Testis (tissue), 3 donors: Measurements from ENCODE around the gene HAPSTR1. TPM values are rescaled to one million over a fixed set of nuclear protein-coding genes. Genes with fewer than 3 reads are reported as not detected.
"Not testable (repeated sequence)": the region's sequence is repeated elsewhere in the genome, so short reads cannot be mapped to it uniquely, and the experiment has no call there.

Source experiments
- DNase-seq: peaks from one replicate; pipeline ENCODE4 v3.0.0-alpha.2; 2019
- H3K27ac ChIP-seq, 2 donors: fragments of 200-600 bp; sonication (generic); one replicate each; pipeline ENCODE4 v1.5.1; 2019
- H3K27me3 ChIP-seq: fragments of 200-600 bp; sonication (generic); one replicate; pipeline ENCODE4 v1.5.1; 2019
- H3K36me3 ChIP-seq: fragments of 200-600 bp; sonication (generic); one replicate; pipeline ENCODE4 v1.5.1; 2017; ENCODE audit warnings: low read depth; ENCODE audit errors: missing control alignments
- H3K4me1 ChIP-seq: fragments of 200-600 bp; sonication (generic); one replicate; pipeline ENCODE4 v1.5.1; 2019
- H3K4me3 ChIP-seq, 2 donors: fragments of 200-600 bp; sonication (generic); one replicate each; pipeline ENCODE4 v1.5.1; 2017 to 2019
- H3K9me3 ChIP-seq: fragments of 200-600 bp; sonication (generic); one replicate; pipeline ENCODE4 v1.5.1; 2017
- POLR2A ChIP-seq: fragments of 450-650 bp; IDR thresholded peaks from one replicate; pipeline ENCODE4 v1.6.1; 2017; ENCODE audit warnings: antibody characterized with exemption, mild to moderate bottlenecking, moderate library complexity
- WGBS, 2 donors: methylation state at CpG; one replicate each; pipeline ENCODE4 v1.1.5; 2018; 5-methylcytosine and 5-hydroxymethylcytosine counted together
- intact Hi-C: fragments of 100-400 bp; cut with DNase I; formaldehyde crosslinking; loops from one replicate; pipeline ENCODE4 v1.15.1; 2023; ENCODE audit warnings: low total_unique reads
- polyA plus RNA-seq: library from polyadenylated mRNA; stranded (reverse); fragments of 350-450 nt; fragmentation: Illumina TruSeq; extraction: RNeasy Lipid Tissue Mini Kit (QIAGEN cat#74804); gene quantifications from one replicate; pipeline ENCODE4 v1.2.3, GENCODE V29; 2014; ENCODE audit warnings: low read depth, low replicate concordance; ENCODE audit not compliant: insufficient read depth
- total RNA-seq, 2 donors: library from RNA; depleted of rRNA; stranded (reverse); fragments of >200 nt; gene quantifications; one replicate each; pipeline ENCODE4 v1.2.3, GENCODE V29; 2016
- TF ChIP-seq, protein P1 (sequence below), 3 experiments: fragments of 450-650 bp in 2 of 3; fragments of 200-600 bp in 1 of 3; sonication (generic) in 1 of 3; IDR thresholded peaks; one replicate each; pipeline ENCODE4 v1.5.1; 2016 to 2019; ENCODE audit warnings: antibody characterized with exemption in 3 of 3, mild to moderate bottlenecking in 2 of 3, moderate library complexity in 1 of 3

Gene HAPSTR1
- total and polyA plus RNA-seq, 3 donors from 2014 or later = 37.5 to 75.7 (median 68.8) TPM

GRCh38 chr16:9082422-9082821 is 9.0 kb upstream of the HAPSTR1 start:
- no peaks in the 10 kb centered on the region for H3K36me3 ChIP-seq
- H3K9me3 ChIP-seq = no peaks in the 10 kb centered on the region
- 85 to 88% methylated on average over 7 of the region's 7 CpGs for WGBS, 2 donors
- no peak overlapping the region for H3K27ac ChIP-seq
- no peak for DNase-seq
- H3K4me1 ChIP-seq = peaks cover 4% of the 10 kb centered on the region
- TF ChIP-seq, protein P1, sequence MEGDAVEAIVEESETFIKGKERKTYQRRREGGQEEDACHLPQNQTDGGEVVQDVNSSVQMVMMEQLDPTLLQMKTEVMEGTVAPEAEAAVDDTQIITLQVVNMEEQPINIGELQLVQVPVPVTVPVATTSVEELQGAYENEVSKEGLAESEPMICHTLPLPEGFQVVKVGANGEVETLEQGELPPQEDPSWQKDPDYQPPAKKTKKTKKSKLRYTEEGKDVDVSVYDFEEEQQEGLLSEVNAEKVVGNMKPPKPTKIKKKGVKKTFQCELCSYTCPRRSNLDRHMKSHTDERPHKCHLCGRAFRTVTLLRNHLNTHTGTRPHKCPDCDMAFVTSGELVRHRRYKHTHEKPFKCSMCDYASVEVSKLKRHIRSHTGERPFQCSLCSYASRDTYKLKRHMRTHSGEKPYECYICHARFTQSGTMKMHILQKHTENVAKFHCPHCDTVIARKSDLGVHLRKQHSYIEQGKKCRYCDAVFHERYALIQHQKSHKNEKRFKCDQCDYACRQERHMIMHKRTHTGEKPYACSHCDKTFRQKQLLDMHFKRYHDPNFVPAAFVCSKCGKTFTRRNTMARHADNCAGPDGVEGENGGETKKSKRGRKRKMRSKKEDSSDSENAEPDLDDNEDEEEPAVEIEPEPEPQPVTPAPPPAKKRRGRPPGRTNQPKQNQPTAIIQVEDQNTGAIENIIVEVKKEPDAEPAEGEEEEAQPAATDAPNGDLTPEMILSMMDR (IDR thresholded peaks at IDR 0.05) = no peak
- no peak for TF ChIP-seq POLR2A
- H3K4me3 ChIP-seq = no peak overlapping the region
- no peaks in the 10 kb centered on the region for H3K27me3 ChIP-seq
- intact Hi-C loops = no loop called here

GRCh38 chr16:9087733-9088132 is 3.7 kb upstream of the HAPSTR1 start:
- H3K27me3 ChIP-seq, H3K27ac ChIP-seq, H3K4me3 ChIP-seq, H3K9me3 ChIP-seq, DNase-seq, H3K4me1 ChIP-seq, intact Hi-C loops, H3K36me3 ChIP-seq: not testable (repeated sequence)
- 95% methylated on average over 7 of the region's 7 CpGs for WGBS, 2 donors

DNA sequence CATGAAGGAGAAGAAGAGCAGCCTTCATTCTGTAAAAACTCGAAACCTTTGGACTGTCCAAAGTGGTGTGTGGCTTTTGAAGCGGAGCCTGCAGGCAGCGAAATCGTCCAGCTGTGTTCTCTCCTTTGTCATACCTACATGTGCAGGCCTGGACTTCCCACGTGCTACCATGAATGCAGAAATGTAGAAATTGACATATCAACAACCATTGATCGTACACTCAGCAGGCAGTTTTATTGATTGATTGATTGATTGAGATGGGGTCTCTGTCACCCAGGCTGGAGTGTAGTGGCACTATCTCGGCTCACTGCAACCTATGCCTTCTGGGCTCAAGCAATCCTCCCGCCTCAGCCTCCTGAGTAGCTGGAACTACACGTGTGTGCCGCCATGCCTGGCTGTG is 2.6 kb upstream of the HAPSTR1 start:
- no peaks in the 10 kb centered on the region for H3K36me3 ChIP-seq
- no peak for TF ChIP-seq POLR2A
- TF ChIP-seq, protein P1 (IDR thresholded peaks at IDR 0.05) = no peak
- peaks cover 7% of the 10 kb centered on the region for H3K4me1 ChIP-seq
- intact Hi-C loops = no loop called here
- H3K4me3 ChIP-seq = no peak overlapping the region
- H3K27ac ChIP-seq = no peak overlapping the region
- WGBS, 2 donors = 78 to 81% methylated on average over 10 of the region's 10 CpGs
- no peaks in the 10 kb centered on the region for H3K27me3 ChIP-seq
- no peaks in the 10 kb centered on the region for H3K9me3 ChIP-seq
- DNase-seq = no peak

GRCh38 chr16:9089660-9090059 is 1.8 kb upstream of the HAPSTR1 start:
- 60 to 66% methylated on average over 6 of the region's 6 CpGs for WGBS, 2 donors
- intact Hi-C loops = no loop called here
- no peaks in the 10 kb centered on the region for H3K27me3 ChIP-seq
- peaks cover 15% of the 10 kb centered on the region for H3K4me1 ChIP-seq
- peak overlapping the region in 1 of 2 donors; percentile 97 for H3K4me3 ChIP-seq
- peak overlapping the region; percentile 52 to 85 for H3K27ac ChIP-seq
- H3K9me3 ChIP-seq = no peaks in the 10 kb centered on the region
- no peaks in the 10 kb centered on the region for H3K36me3 ChIP-seq
- TF ChIP-seq, protein P1 (IDR thresholded peaks at IDR 0.05) = no peak
- TF ChIP-seq POLR2A = no peak
- DNase-seq = no peak

DNA sequence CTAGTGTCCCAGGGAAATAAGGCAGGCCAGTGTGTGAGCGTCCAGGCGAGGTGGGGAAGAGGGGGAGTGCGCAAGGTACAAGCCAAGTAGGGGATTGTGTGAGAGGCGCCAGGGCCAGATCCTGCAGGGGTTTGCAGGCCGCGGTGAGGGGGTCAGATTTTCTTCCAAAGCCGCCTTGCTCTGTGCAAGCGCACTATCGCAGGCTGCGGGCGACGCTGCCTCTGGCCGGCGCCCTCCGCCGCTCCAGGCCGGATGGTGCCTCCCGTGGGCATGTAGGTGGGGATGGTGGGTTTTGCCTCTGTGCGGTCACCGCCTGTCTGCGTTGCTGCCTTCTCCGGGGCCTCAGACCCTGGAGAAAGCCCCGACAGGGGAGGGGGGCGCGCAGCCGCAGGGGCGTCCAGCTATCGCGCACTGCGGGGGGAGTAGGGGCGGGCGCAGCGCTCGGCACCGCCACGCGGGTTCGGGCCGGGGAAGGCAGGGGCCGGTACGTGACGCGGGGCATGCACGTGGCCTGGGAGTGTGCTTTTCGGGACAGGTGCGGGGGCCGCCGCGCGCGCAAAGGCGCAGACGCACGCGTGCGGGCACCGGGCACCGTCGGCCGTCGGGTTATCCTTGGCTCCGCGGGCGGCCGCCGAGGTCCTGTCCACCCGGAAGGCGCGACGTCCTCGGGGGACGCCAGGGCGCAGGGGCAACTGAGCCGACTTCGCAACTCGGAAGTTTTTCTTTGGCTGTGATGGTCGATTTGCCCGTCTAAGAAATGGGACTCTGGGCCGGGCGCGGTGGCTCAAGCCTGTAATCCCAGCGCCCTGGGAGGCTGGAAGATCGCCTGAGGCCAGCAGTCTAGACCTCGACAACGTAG is 1.1 kb upstream of the HAPSTR1 start:
- Histone ChIP-seq H3K4me1 (peaks cover 22% of the 10 kb centered on the region), H3K4me3 (peak overlapping the region; percentile 64 to 97), H3K36me3 (no peaks in the 10 kb centered on the region), H3K27ac (peak overlapping the region; percentile 52 to 85), H3K9me3 (no peaks in the 10 kb centered on the region), H3K27me3 (no peaks in the 10 kb centered on the region)
- intact Hi-C loops = no loop called here
- WGBS, 2 donors = 2 to 5% methylated on average over 19 to 83 of the region's 85 CpGs
- DNase-seq = peak; percentile 63
- TF ChIP-seq, protein P1 (IDR thresholded peaks at IDR 0.05) = no peak
- no peak for TF ChIP-seq POLR2A
